ENCODE data around the gene TMEM235. TPM values are rescaled to one million over a fixed set of nuclear protein-coding genes. Genes with fewer than 3 reads are reported as not detected.

The TMEM235 gene
- polyA plus RNA-seq, 1 of the 3 experiments (the other 2 are of a cell fraction) = not detected

DNA sequence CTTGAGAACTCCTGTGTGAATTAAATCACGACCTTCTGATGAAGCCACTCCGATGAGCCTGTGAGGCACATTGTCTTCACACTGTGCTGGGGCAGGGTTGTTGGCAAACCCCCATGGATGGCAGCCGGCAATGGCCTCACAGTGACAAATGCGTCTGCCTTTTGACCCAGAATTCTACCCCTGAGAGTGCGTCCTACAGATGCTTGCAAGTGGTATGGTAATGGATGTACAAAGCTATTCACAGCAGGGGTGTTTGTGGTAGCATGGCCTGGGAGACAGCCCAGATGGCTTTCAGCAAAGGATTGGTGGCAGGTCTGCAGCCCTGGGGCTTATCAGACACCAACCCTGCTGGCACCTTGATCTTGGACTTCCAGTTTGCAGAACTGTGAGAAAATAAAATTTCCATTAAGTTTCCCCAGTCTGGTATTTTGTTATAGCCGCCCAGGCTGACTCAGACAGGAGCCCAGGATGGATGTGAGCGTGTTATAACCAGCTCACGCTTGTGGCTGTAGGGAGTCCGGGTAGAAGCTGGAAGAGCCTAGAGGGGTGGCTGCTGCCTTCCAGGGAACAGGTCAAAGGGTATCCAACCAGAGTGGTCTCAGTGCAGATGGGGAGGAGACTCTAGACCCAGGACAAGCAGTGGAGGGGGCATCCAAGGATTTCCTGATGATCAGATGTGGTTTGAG lies 34.1 kb upstream of the TMEM235 start:
- POLR2A ChIA-PET = no interaction called here
- DNase-seq = no peak
- Histone ChIP-seq H4K20me1 (ENCODE audit: insufficient read depth) (no peaks in the 10 kb centered on the region), H3K27me3 (ENCODE audit: insufficient read depth) (no peaks in the 10 kb centered on the region), H3F3A (replicated peaks; ENCODE audit: insufficient read depth) (no peaks in the 10 kb centered on the region), H3K4me2 (no peak overlapping the region), H3K9ac (no peak overlapping the region), H3K4me3 (ENCODE audit: low read depth in 2 of 2, low read length in 1 of 2) (no peak overlapping the region), H3K9me2 (no peaks in the 10 kb centered on the region), H3K27ac (ENCODE audit: low read depth in 2 of 2, low read length in 1 of 2) (peak overlapping the region in 1 of 2 experiments; percentile 29; a peak in 1 of 4 replicates), H2AFZ (ENCODE audit: low read depth) (no peak overlapping the region), H3K79me2 (ENCODE audit: insufficient read depth) (no peaks in the 10 kb centered on the region), H3K36me3 (replicated peaks in 1 of 2; ENCODE audit: control insufficient read depth in 1 of 2, insufficient read depth in 2 of 2, low read length in 1 of 2) (peaks cover 3 to 9% of the 10 kb centered on the region in 2 experiments), H3K9me3 (no peaks in the 10 kb centered on the region), H3K4me1 (ENCODE audit: control insufficient read depth in 1 of 2, insufficient read depth in 2 of 2, low read depth in 1 of 2, low read length in 1 of 2) (peaks cover 0 to 9% of the 10 kb centered on the region in 2 experiments; a peak in 1 of 4 replicates)
- TF ChIP-seq, protein P1, sequence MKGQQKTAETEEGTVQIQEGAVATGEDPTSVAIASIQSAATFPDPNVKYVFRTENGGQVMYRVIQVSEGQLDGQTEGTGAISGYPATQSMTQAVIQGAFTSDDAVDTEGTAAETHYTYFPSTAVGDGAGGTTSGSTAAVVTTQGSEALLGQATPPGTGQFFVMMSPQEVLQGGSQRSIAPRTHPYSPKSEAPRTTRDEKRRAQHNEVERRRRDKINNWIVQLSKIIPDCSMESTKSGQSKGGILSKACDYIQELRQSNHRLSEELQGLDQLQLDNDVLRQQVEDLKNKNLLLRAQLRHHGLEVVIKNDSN (IDR thresholded peaks at IDR 0.05; ENCODE audit: borderline replicate concordance, low read depth) = no peak
- TF ChIP-seq GATA2 (CRISPR knock-in tag; IDR thresholded peaks at IDR 0.05) = no peak
- no peak for TF ChIP-seq EZH2phosphoT487 (IDR thresholded peaks at IDR 0.05; ENCODE audit: borderline replicate concordance, low read depth)
- CTCF ChIA-PET = interaction anchor here (0.7 to 1.5 kb wide), 5 partner anchors 9 to 163 kb away, joined by 3 to 4 read pairs (median 4); partner anchors contain the start of gene TK1
- WGBS (ENCODE audit: low lambda C conversion rate) = 93% methylated on average over 8 of the region's 9 CpGs

GRCh38 chr17:78200451-78200850 lies 31.0 kb upstream of the TMEM235 start:
- Histone ChIP-seq H3K4me2 (no peak overlapping the region), H3K9me3 (no peaks in the 10 kb centered on the region), H3K9me2 (no peaks in the 10 kb centered on the region), H3K27ac (ENCODE audit: low read depth in 2 of 2, low read length in 1 of 2) (no peak overlapping the region), H3K36me3 (replicated peaks in 1 of 2; ENCODE audit: control insufficient read depth in 1 of 2, insufficient read depth in 2 of 2, low read length in 1 of 2) (peaks cover 2 to 3% of the 10 kb centered on the region in 2 experiments), H3K4me3 (ENCODE audit: low read depth in 2 of 2, low read length in 1 of 2) (no peak overlapping the region), H3K79me2 (ENCODE audit: insufficient read depth) (no peaks in the 10 kb centered on the region), H3F3A (replicated peaks; ENCODE audit: insufficient read depth) (no peaks in the 10 kb centered on the region), H2AFZ (ENCODE audit: low read depth) (no peak overlapping the region), H4K20me1 (ENCODE audit: insufficient read depth) (no peaks in the 10 kb centered on the region), H3K9ac (no peak overlapping the region), H3K4me1 (ENCODE audit: control insufficient read depth in 1 of 2, insufficient read depth in 2 of 2, low read depth in 1 of 2, low read length in 1 of 2) (peaks cover 0 to 9% of the 10 kb centered on the region in 2 experiments; a peak in 1 of 4 replicates), H3K27me3 (ENCODE audit: insufficient read depth) (no peaks in the 10 kb centered on the region)
- no peak for TF ChIP-seq MXI1 (IDR thresholded peaks at IDR 0.05; ENCODE audit: low read depth, low read length)
- TF ChIP-seq NFIC (IDR thresholded peaks at IDR 0.05; ENCODE audit: borderline replicate concordance) = no peak
- TF ChIP-seq, protein P1 (IDR thresholded peaks at IDR 0.05; ENCODE audit: borderline replicate concordance, low read depth) = no peak
- TF ChIP-seq, protein P2, sequence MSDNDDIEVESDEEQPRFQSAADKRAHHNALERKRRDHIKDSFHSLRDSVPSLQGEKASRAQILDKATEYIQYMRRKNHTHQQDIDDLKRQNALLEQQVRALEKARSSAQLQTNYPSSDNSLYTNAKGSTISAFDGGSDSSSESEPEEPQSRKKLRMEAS (IDR thresholded peaks at IDR 0.05; ENCODE audit: low read depth) = no peak
- no peak for TF ChIP-seq TCF12 (IDR thresholded peaks at IDR 0.05)
- no peak for TF ChIP-seq GATA2 (CRISPR knock-in tag; IDR thresholded peaks at IDR 0.05)
- no peak for TF ChIP-seq RAD21 (IDR thresholded peaks at IDR 0.05; ENCODE audit: low read length)
- TF ChIP-seq SIN3A (IDR thresholded peaks at IDR 0.05; ENCODE audit: borderline replicate concordance, low read depth, low read length) = no peak
- no peak for TF ChIP-seq REST (IDR thresholded peaks at IDR 0.05; ENCODE audit: low read depth, low read length)
- TF ChIP-seq NRF1 (IDR thresholded peaks at IDR 0.05; ENCODE audit: low read depth, low read length) = no peak
- TF ChIP-seq RCOR1 (IDR thresholded peaks at IDR 0.05; ENCODE audit: low read length) = no peak
- no peak for TF ChIP-seq GABPA (IDR thresholded peaks at IDR 0.05; ENCODE audit: low read depth)
- no peak for TF ChIP-seq POLR2AphosphoS5 (IDR thresholded peaks at IDR 0.05; ENCODE audit: low read depth, low read length)
- TF ChIP-seq JUND (IDR thresholded peaks at IDR 0.05) = no peak
- no peak for TF ChIP-seq ELF1 (IDR thresholded peaks at IDR 0.05)
- TF ChIP-seq FOXM1 (IDR thresholded peaks at IDR 0.05; ENCODE audit: low read depth) = no peak
- TF ChIP-seq SMC3 (IDR thresholded peaks at IDR 0.05; ENCODE audit: low read depth, low read length) = no peak
- ChIA-PET CTCF (interaction anchor here (1.5 to 5.9 kb wide), 3 partner anchors 9 to 50 kb away, joined by 3 to 22 read pairs (median 5); no protein-coding TSS in a partner anchor), POLR2A (no interaction called here)
- no peak for DNase-seq
- 93% methylated on average over 6 of the region's 6 CpGs for WGBS (ENCODE audit: low lambda C conversion rate)

All from SK-N-SH (cell line).